Germinal center (tissue), 1 donor: Measurements from ENCODE around the gene WDR18.

Experiments
- DNase-seq: peaks from one replicate; pipeline ENCODE4 v3.0.0; 2012; ENCODE audit warnings: mixed read lengths, low spot score

The WDR18 gene

GRCh38 chr19:1008268-1009040, 24.3 kb downstream of the WDR18 start:
- DNase-seq = no peak

GRCh38 chr19:1009041-1009980, 25.2 kb downstream of the WDR18 start:
- DNase-seq = no peak

DNA sequence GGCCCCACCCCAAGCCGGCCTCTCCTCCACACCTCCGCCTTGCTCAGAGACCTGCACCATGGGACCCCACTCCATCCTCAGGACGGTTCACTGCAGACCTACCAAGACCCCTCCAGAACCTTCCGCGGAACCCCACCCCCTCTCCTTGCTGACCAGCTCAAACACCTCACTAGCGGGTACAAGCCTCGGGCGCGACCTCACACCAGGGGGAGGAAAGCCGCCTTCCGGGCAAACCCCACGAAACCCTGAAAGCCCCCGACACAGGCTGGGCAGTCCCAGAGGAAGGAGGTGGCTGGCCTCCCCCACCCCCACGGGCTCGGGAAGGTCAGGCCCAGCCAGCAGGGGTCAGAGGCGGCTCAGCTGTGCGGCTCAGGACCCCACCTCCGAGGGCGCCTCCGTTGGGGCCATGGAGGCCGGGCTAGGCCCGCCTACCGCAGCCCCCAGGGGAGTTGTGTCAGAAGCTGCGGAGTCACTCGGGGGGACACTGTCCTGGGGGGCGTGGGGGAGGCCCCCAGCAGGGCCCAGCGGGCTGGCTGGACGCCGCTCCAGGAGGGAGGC, 25.9 kb downstream of the WDR18 start:
- no peak for DNase-seq

DNA sequence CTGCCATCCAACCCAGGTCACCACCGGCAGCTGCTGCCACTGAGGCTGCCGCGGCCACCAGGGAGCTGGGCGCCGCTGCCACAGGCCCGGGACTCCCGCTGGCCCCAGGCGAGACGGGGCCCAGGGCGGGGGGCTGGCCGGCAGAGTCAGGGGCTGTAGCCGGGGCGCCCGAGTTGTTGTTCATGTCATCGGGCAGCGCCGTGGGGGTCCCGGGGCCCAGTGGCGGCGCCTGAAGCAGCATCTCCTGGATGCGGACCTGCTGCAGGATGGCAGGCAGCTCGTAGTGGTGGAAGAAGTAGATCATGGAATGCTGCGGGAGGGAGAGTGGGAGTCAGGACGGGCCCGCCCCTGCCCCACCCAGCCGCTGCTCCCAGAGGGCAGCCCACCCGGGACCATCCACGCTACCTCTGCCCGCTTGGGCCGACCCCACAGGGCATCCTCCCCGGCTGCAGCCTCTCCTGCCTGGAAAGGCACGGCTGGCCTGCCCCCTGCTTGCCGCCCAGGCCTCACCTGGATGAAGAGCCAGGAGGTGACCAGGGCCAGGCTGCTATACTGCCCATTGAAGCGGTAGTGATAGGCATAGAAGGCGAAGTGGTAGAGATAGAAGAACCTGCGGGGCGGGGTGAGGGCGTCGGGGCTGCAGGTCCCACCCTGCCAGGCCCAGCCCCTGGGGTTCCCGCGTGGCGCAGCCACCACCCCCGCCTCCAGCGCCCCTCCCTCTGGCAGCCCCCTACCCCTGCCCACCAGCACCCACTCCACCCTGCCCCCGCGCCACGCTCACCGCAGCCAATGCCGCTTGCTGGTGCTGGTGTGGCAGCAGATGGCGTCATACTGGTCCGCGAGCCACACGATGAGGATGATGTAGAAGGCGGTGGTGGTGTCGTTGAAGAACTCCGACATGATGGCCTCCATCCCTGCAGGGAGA, 26.7 kb downstream of the WDR18 start:
- no peak for DNase-seq

DNA sequence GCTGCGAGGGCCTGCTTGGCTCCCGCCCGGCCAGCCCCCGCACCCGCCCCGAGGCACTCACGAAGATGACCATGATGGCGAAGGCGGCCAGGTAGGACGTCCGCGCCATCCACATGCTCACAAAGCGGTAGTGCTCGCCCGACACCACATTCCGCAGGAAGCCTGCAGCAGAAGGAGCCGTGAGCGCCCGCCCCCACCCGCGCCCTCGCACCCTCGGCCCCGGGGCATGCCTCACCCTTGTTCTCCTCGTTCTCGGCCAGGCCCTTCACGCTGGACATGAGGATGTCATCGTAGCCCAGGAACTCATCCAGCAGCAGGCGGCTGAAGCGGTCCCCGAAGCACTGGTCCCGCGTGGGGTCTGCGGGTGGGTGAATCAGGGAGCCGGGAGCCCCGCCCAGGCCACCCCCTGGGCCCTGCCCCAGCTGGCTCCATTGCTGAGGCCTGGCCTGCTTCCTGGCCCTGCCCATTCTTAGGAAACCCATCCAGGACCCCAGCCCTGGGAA, 27.7 kb downstream of the WDR18 start:
- no peak for DNase-seq

DNA sequence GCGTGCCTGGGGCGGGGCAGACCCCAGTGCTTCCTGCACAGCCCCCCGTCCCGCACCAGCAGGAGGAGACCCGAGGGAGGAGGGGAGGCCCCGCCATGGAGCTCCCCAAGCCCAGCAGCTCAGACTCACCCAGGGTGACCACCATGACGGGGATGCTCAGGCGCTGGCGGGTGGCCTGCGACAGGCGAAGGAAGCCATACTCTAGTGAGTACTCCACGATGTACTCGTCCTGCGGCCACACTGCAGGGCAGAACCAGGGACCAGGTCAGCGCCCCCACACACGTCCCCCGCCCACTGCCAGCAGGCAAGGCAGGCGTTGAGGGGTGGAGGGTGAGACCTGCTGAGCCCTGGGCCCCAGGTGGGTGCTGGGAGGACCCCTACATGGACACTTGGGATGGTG, 28.2 kb downstream of the WDR18 start:
- DNase-seq = no peak

- DNase-seq = no peak
These were observed 29.1 kb downstream of the WDR18 start for GRCh38 chr19:1013218-1013617.

DNA sequence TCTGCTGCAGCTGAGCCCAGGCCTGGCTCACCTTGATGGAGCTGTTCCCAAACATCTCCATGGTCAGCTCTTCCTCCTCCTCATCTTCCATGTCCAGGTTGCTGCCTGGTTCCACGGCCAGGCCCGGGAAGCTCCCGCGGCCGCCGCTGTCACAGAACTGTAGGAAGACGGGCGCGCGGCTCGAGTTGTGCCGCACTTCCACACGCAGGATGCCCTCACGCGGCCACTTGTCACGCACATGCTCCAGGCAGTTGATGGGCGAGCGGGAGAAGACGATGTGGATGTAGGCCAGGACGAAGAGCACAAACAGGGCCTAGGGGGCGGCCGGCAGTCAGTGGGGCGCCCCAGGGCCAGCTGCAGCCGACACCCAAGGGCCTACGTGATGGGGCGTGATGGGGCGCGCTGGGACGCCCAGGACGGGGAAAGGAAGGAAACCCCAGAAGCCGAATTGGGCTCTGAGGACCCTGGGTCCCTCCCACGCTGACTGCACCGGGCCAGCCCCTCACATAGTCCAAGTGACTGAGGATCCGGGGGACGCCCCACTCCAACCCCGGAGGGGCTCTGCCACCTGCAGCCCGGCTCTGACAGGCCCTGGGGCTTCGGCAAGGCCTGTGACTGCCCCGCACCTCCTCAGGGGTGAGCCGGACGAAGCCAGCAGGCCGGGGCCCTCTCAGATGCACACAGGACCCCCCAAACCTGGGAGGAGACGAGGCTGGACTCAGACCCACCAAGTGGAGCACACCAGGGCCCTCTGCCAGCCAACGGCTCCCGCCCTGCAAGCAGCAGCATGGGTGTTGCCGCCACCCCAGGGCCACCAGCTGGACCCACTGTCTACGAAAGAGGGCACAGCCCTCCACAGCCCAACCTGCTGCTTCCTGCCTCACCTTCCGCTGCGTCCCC, 30.3 kb downstream of the WDR18 start:
- DNase-seq = no peak

- no peak for DNase-seq
These were observed 31.1 kb downstream of the WDR18 start for GRCh38 chr19:1015061-1015781.

DNA sequence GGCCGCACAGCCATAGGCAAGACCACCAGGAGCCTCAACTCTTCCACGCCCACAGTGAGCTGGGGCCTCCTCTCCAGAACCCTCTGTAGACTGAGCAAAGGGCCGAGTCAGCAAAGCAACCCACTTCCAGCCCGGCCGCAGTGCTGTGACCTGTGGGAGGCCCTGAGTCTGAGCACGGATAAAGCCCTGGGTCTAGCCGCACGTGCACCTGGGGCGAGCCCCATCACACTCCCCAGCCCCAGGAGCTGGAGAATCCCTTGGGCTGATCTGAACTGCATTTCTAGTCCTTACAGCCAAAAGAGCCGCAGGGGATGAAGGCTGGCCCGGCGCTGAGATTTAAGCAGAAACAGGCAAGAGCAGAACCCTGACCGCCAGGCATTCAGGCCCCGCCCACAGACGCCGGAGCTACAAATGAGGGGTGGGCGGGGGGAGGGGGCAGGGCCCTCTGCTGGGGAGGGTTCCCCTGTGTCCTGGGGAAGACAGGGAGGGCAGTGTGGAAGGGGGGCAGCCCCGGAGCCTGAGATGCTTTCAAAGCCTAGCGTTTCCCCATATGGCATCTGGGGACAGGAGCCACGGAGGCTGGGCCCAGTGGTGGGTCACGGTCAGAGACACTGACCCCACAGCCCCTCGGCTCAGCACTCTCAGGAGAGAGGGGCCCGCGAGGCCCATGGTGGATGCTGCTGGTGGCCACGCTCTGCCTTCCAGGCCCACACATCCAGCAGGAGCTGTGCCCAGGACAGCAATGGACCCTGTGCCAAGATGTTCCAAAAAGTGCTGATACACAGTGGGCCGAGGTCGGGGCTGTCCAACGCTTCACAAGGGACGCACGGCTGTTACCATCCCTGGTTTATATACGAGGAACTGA, 31.9 kb downstream of the WDR18 start:
- DNase-seq = no peak

- no peak for DNase-seq
These were observed 32.5 kb downstream of the WDR18 start for GRCh38 chr19:1016647-1017114.

DNA sequence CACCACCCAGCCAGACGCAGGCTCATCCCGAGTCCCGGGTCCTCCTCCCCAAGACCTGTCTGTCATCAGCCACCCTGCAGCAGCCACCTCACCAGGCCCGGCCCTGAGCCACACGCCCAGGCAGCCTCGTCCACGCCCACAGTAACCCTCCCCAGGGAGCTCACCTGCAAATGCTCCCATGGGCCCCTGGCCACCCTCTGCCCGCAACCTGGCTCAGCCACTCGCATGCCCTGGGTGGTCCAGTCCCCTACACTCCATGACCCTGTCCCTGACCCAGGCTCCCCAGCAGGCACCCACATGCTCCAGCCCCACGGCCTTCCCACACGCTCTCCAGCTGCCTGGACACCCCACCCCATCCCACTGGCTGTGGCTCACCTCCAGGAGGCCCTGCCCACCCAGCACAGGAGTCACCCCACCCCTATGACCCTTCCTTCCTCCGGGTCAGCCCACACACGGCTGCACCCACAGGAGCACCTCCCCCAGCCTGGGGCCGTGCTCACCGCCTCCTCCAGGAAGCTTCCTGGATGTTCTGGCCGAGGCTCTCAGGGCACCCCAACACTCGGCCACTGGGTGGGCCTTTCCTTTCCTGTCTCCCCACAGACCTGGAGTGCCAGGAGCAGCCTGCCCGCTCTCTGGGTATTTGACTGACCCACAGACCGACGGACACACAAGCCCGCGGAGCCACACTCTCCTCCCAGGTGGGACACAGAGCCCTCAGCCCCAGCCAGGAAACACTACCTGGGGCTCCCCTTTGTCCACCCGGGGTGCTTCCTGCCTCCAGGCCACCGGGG, 33.2 kb downstream of the WDR18 start:
- no peak for DNase-seq

- DNase-seq = no peak
These were observed 33.8 kb downstream of the WDR18 start for GRCh38 chr19:1017906-1018305.

DNA sequence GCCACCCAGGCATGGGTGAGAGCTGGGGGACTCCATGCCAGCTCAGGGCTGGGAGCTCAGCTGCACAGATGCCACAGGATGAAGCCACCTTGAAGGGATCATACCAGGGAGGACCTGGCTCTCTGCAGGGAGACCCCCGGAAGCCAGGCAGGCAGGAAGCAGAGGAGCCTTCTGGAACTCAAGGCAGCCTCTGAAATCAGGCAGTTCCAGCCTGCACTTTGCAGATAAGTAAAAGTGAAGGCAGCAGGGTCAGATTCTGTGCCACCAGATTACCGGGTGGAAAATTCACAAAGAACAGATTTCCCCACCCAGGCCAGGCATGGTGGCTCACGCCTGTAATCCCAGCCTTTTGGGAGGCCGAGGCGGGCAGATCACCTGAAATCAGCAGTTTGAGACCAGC, 34.2 kb downstream of the WDR18 start:
- no peak for DNase-seq

- no peak for DNase-seq
These were observed 34.9 kb downstream of the WDR18 start for GRCh38 chr19:1018932-1019615.

DNA sequence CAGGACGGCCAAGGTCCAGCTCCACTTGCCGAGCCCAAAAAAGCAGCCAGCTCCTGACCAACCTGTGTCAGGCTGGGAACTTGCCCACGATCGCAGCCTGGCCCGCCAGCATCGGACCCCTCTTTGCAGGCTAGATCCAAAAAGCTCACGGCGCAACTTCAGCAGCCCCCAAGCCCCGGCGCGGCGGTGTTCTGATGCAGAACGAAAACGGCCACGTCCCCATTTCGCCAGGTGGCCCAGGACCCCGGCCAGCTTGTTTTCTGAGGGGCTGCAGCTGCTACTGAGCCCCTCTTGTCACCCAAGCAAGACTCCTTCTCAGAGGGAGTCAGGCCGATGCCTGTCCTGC, 35.4 kb downstream of the WDR18 start:
- DNase-seq = no peak
